Thyroid gland (tissue), 4 donors: ENCODE measurements around the gene CLTA.
"Not testable (repeated sequence)": the region's sequence is repeated elsewhere in the genome, so short reads cannot be mapped to it uniquely, and the experiment has no call there.

Source experiments
- CTCF ChIP-seq, 6 experiments: fragments of 200-600 bp in 3 of 6; fragments of 450-650 bp in 3 of 6; sonication (generic) in 3 of 6; IDR thresholded peaks; one replicate each; pipeline ENCODE4 v1.5.1; 2016 to 2019; ENCODE audit warnings: antibody characterized with exemption in 6 of 6, mild to moderate bottlenecking in 2 of 6, inconsistent platforms in 1 of 6, moderate library complexity in 1 of 6
- POLR2A ChIP-seq, 2 donors: fragments of 450-650 bp; IDR thresholded peaks; one replicate each; pipeline ENCODE4 v1.6.1; 2017; ENCODE audit warnings: antibody characterized with exemption in 2 of 2, mild to moderate bottlenecking in 2 of 2, moderate library complexity in 1 of 2

- peak in 3 of 6 experiments; percentile 7 to 19 (median 9) for TF ChIP-seq CTCF (IDR thresholded peaks at IDR 0.05)
- not testable (repeated sequence) for TF ChIP-seq POLR2A (IDR thresholded peaks at IDR 0.05)
Measured at GRCh38 chr9:36248061-36248460, 57.3 kb downstream of the CLTA start.
